ENCODE data around the gene PTCH1. TPM values are rescaled to one million over a fixed set of nuclear protein-coding genes. Genes with fewer than 3 reads are reported as not detected.

Gene PTCH1
- polyA plus RNA-seq, 1 of the 3 experiments (the other 2 are of a cell fraction): 3.3 TPM

DNA sequence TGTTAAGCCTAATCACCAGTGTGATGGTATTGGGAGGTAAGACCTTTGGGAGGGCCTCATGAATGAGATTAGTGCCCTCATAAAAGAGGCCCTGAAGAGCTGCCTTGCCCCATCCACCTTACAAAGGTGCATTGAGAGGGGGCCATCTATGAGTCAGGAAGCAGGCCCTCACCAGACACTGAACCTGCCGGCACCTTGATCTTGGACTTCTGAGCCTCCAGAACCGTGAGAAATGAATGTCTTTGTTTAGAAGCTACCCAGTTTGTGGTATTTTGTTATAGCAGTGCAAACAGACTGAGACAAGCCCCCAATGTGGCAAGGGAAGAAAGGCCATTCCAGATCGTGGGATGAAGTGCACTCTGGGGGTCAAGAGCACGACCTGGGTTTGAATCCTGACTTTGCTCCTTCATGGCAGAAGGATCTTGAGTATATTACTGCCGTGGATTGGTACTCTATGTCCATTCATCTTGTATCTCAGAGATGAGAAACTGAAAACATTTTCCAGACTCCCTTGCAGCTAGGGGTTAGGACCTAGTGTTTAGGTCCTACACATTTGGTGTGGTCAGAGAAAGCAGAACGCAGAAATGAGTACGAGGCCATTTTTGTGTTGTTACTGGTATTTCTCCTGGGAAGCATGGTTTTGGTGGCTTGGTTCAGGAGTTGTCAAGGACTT, 86.7 kb downstream of the PTCH1 start (continued):
- no peak for TF ChIP-seq RXRA (IDR thresholded peaks at IDR 0.05; ENCODE audit: borderline replicate concordance, low read depth)

DNA sequence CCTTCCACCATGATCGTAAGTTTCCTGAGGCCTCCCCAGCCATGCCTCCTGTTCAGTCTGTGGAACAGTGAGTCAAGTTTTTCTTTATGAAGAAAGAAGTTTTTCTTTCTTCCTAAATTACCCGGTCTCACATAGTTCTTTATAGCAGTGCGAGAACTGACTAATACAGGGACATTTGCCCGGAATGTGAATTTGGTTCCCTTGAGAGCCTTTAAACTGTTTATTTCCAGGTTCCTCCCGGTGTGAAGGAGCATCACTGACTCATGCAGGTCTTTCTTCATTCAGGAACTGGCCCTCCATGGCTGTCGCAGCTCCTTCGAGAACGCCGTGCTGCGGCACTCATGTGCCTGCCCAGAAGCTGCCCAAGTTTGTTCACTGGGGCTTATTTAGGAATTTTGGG, 87.7 kb downstream of the PTCH1 start:
- no peaks in the 10 kb centered on the region for H3F3A ChIP-seq (replicated peaks; ENCODE audit: insufficient read depth)
- no peak for TF ChIP-seq JUND (IDR thresholded peaks at IDR 0.05)
- TF ChIP-seq MXI1 (IDR thresholded peaks at IDR 0.05; ENCODE audit: low read depth, low read length): no peak
- no peak for TF ChIP-seq RCOR1 (IDR thresholded peaks at IDR 0.05; ENCODE audit: low read length)
- no peak for TF ChIP-seq EZH2phosphoT487 (IDR thresholded peaks at IDR 0.05; ENCODE audit: borderline replicate concordance, low read depth)
- TF ChIP-seq YY1 (IDR thresholded peaks at IDR 0.05; ENCODE audit: low read depth): no peak
- no peak for TF ChIP-seq SMC3 (IDR thresholded peaks at IDR 0.05; ENCODE audit: low read depth, low read length)
- TF ChIP-seq CTCF (IDR thresholded peaks at IDR 0.05): no peak
- TF ChIP-seq, protein P1, sequence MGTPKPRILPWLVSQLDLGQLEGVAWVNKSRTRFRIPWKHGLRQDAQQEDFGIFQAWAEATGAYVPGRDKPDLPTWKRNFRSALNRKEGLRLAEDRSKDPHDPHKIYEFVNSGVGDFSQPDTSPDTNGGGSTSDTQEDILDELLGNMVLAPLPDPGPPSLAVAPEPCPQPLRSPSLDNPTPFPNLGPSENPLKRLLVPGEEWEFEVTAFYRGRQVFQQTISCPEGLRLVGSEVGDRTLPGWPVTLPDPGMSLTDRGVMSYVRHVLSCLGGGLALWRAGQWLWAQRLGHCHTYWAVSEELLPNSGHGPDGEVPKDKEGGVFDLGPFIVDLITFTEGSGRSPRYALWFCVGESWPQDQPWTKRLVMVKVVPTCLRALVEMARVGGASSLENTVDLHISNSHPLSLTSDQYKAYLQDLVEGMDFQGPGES (IDR thresholded peaks at IDR 0.05; ENCODE audit: low read depth, low read length): no peak
- no peak for TF ChIP-seq NRF1 (IDR thresholded peaks at IDR 0.05; ENCODE audit: low read depth, low read length)
- TF ChIP-seq, protein P2, sequence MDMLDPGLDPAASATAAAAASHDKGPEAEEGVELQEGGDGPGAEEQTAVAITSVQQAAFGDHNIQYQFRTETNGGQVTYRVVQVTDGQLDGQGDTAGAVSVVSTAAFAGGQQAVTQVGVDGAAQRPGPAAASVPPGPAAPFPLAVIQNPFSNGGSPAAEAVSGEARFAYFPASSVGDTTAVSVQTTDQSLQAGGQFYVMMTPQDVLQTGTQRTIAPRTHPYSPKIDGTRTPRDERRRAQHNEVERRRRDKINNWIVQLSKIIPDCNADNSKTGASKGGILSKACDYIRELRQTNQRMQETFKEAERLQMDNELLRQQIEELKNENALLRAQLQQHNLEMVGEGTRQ (IDR thresholded peaks at IDR 0.05; ENCODE audit: borderline replicate concordance, low read depth, low read length): no peak
- H4K20me1 ChIP-seq (ENCODE audit: insufficient read depth): no peaks in the 10 kb centered on the region
- 79% methylated on average over 10 of the region's 10 CpGs for WGBS (ENCODE audit: low lambda C conversion rate)
- no peaks in the 10 kb centered on the region for H3K4me1 ChIP-seq (ENCODE audit: control insufficient read depth in 1 of 2, insufficient read depth in 2 of 2, low read depth in 1 of 2, low read length in 1 of 2)
- no peak overlapping the region for H3K4me3 ChIP-seq (ENCODE audit: low read depth in 2 of 2, low read length in 1 of 2)
- H3K9me3 ChIP-seq: no peaks in the 10 kb centered on the region
- no peak overlapping the region for H3K9ac ChIP-seq
- ChIA-PET POLR2A (no interaction called here), CTCF (no interaction called here)
- no peaks in the 10 kb centered on the region for H3K36me3 ChIP-seq (replicated peaks in 1 of 2; ENCODE audit: control insufficient read depth in 1 of 2, insufficient read depth in 2 of 2, low read length in 1 of 2)
- H3K79me2 ChIP-seq (ENCODE audit: insufficient read depth): no peaks in the 10 kb centered on the region
- no peaks in the 10 kb centered on the region for H3K27me3 ChIP-seq (ENCODE audit: insufficient read depth)
- no peak for DNase-seq
- no peak overlapping the region for H3K27ac ChIP-seq (ENCODE audit: low read depth in 2 of 2, low read length in 1 of 2)
- no peak overlapping the region for H3K4me2 ChIP-seq
- no peaks in the 10 kb centered on the region for H3K9me2 ChIP-seq
- H2AFZ ChIP-seq (ENCODE audit: low read depth): no peak overlapping the region
